Melanocyte of skin (primary cell): ENCODE data around the gene SLC38A11. TPM values are rescaled to one million over a fixed set of nuclear protein-coding genes. Genes with fewer than 3 reads are reported as not detected.

ENCODE experiments used
- small RNA-seq, 2 donors: library from RNA; depleted of rRNA; stranded (forward); fragments of <200 nt; gene quantifications; one replicate each; pipeline ENCODE3, GENCODE V24; 2012
- total RNA-seq, 2 donors: library from RNA; depleted of rRNA; stranded (reverse); fragments of >200 nt; gene quantifications; 2 replicates each; pipeline ENCODE4 v1.2.3, GENCODE V29; 2012

SLC38A11 gene, protein sequence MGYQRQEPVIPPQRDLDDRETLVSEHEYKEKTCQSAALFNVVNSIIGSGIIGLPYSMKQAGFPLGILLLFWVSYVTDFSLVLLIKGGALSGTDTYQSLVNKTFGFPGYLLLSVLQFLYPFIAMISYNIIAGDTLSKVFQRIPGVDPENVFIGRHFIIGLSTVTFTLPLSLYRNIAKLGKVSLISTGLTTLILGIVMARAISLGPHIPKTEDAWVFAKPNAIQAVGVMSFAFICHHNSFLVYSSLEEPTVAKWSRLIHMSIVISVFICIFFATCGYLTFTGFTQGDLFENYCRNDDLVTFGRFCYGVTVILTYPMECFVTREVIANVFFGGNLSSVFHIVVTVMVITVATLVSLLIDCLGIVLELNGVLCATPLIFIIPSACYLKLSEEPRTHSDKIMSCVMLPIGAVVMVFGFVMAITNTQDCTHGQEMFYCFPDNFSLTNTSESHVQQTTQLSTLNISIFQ
- total RNA-seq: under 1 TPM in 1 of 2 donors, not detected in 1; under 0.01 TPM

DNA sequence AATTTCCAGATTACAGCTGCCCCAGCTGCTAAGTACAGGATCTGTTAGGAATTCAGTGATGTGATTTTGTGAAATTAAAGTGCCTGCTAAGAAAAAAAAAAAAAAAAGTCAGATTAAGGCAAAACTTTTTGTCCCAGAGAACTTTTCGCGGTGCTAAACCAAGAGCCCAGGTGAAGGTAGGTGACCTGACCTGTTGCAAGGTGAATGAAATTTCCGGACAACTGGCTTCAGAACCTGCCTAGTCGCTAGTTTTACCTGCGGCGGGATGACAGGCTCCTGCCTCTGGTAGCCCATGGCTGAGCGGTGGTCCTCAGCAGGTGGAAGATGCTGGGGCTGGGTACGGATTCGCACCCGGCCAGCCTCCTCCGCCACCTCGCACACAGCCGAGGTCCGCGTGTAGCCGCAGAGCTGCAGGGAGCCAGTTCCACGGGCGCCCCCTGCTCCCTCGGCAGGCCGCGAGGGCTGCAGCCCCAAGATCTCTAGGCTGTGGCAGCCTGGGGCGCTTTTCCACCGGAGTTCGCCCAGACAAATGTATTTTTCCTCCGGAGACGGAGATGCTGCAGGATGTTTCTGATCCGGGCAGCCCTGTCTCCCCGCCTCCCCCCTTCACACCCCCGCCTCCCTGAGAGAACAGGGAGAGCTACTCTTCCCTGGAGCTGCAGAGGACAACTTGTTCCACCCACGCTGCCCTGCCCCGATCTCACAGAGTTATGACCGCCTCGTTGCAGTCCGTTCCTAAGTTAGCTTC, at the start of gene SLC38A11:
TSS of gene SLC38A11 (minus strand) at position 572 of the 748 bp plus-strand sequence. CDS start at position 294, 278 bp downstream.

Small RNA genes lying within 50 kb of the gene (small RNA-seq; reads per million reads assigned to genes)
- gene RNA5SP110 (0 reads per million in 2 donors), gene RNA5SP111 (0 reads per million in 2 donors)

Other genes starting within 250 kb of the SLC38A11 start
- gene COBLL1, start 113.7 kb downstream of the SLC38A11 start, total RNA-seq: 10 to 100 TPM; 13.7 to 25.5 TPM
- under 1 TPM; 0.33 to 0.34 TPM for gene SCN3A, start 248.5 kb upstream of the SLC38A11 start, total RNA-seq